ENCODE measurements around the gene ZBTB48.

DNA sequence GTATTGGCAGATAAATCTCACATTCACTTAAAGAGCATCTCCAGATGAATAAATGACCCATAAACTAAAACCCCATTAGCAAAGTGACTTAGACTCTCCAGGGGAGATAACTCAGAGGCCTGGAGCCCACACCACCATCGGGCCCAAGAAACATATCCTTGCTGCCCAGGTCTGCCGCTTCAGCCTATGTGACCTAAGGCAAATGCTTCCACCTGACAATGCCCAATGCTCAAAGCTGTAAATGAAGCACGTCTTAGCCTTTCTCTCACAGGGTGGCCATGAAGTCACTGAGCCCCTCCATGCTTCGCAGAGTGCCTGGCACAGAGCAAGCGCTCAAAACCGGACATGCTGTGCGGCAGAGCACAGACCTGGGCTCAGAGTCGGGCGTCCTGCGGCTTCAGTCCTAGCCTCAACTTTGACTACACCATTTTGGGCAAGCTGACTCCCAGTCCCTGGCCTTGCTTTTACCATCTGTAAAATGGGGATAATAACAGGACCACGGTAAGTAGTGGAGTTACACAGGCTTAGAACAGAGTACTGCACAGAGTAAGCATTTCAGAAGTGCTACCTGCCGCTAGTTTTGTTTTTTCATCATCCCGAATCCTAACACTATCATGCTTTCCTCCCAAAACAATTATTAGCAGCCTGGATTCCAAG is 49.2 kb upstream of the ZBTB48 start:
- TF ChIP-seq CTCF (IDR thresholded peaks at IDR 0.05; ENCODE audit: insufficient read depth, low read depth, low read length): no peak
- TF ChIP-seq EZH2 (IDR thresholded peaks at IDR 0.05; ENCODE audit: insufficient read depth, low read length): no peak

All from astrocyte (in vitro differentiated cells and primary cell).